Neural progenitor cell (in vitro differentiated cells): ENCODE measurements around the gene MEF2B. TPM values are rescaled to one million over a fixed set of nuclear protein-coding genes. Genes with fewer than 3 reads are reported as not detected.

Experiments used
- DNase-seq: peaks from one replicate; pipeline ENCODE4 v3.0.0-alpha.2; 2016; ENCODE audit warnings: low spot score
- H2AFZ ChIP-seq: fragments of 200-600 bp; sonication (generic); replicated peaks from 2 replicates; pipeline ENCODE4 v1.6.1; 2016; ENCODE audit warnings: antibody characterized with exemption
- H3F3A ChIP-seq: fragments of 200-600 bp; sonication (generic); 2 replicates; pipeline ENCODE4 v1.6.1; 2016; ENCODE audit warnings: antibody characterized with exemption, low read depth
- H3K27ac ChIP-seq: fragments of 200-600 bp; sonication (generic); 2 replicates; pipeline ENCODE4 v1.5.1; 2016; ENCODE audit warnings: mild to moderate bottlenecking
- H3K27me3 ChIP-seq: fragments of 200-600 bp; sonication (generic); 2 replicates; pipeline ENCODE4 v1.6.1; 2016; ENCODE audit warnings: mild to moderate bottlenecking, moderate library complexity
- H3K36me3 ChIP-seq: fragments of 200-600 bp; sonication (generic); 2 replicates; pipeline ENCODE4 v1.5.1; 2016
- H3K4me1 ChIP-seq: fragments of 200-600 bp; sonication (generic); 2 replicates; pipeline ENCODE4 v1.6.1; 2016; ENCODE audit warnings: mixed run types
- H3K4me2 ChIP-seq: fragments of 200-600 bp; sonication (generic); 2 replicates; pipeline ENCODE4 v1.6.1; 2016
- H3K4me3 ChIP-seq: fragments of 200-600 bp; sonication (generic); 2 replicates; pipeline ENCODE4 v1.5.1; 2016
- H3K79me2 ChIP-seq: fragments of 200-600 bp; sonication (generic); 2 replicates; pipeline ENCODE4 v1.6.1; 2016; ENCODE audit warnings: low read depth
- H3K9ac ChIP-seq: fragments of 200-600 bp; sonication (generic); 2 replicates; pipeline ENCODE4 v1.6.1; 2016
- H3K9me3 ChIP-seq: fragments of 200-600 bp; sonication (generic); 2 replicates; pipeline ENCODE4 v1.5.1; 2016; ENCODE audit warnings: low read depth
- H4K20me1 ChIP-seq: fragments of 200-600 bp; sonication (generic); 2 replicates; pipeline ENCODE4 v1.6.1; 2016; ENCODE audit warnings: low read depth
- H3K27ac Mint-ChIP-seq: 3 replicates; pipeline ENCODE4 v1.8.0; 2021; ENCODE audit warnings: mixed read lengths
- H3K27me3 Mint-ChIP-seq: 2 replicates; pipeline ENCODE4 v1.8.0; 2022; ENCODE audit warnings: low read depth, mild to moderate bottlenecking, inconsistent platforms, moderate library complexity, mixed read lengths; ENCODE audit not compliant: insufficient read depth
- H3K36me3 Mint-ChIP-seq: 3 replicates; pipeline ENCODE4 v1.8.0; 2021; ENCODE audit warnings: mixed read lengths
- H3K4me1 Mint-ChIP-seq: 3 replicates; pipeline ENCODE4 v1.8.0; 2021; ENCODE audit warnings: mixed read lengths
- H3K4me3 Mint-ChIP-seq: 3 replicates; pipeline ENCODE4 v1.8.0; 2021; ENCODE audit warnings: mild to moderate bottlenecking, moderate library complexity, mixed read lengths
- H3K9me3 Mint-ChIP-seq: 3 replicates; pipeline ENCODE4 v1.8.0; 2020; ENCODE audit warnings: mixed read lengths
- CTCF ChIP-seq: fragments of 200-600 bp; sonication (generic); IDR thresholded peaks from 2 replicates; pipeline ENCODE4 v1.5.1; 2017; ENCODE audit warnings: antibody characterized with exemption, mild to moderate bottlenecking
- EZH2 ChIP-seq: fragments of 200-600 bp; sonication (generic); IDR thresholded peaks from 2 replicates; pipeline ENCODE4 v1.6.1; 2017; ENCODE audit warnings: antibody characterized with exemption, mild to moderate bottlenecking, moderate library complexity
- EZH2phosphoT487 ChIP-seq: fragments of 200-600 bp; sonication (generic); IDR thresholded peaks from 2 replicates; pipeline ENCODE4 v1.6.1; 2017; ENCODE audit warnings: antibody characterized with exemption
- total RNA-seq: library from RNA; depleted of rRNA; stranded (reverse); fragments of >200 nt; gene quantifications from 2 replicates; pipeline ENCODE4 v1.2.3, GENCODE V29; 2015; ENCODE audit warnings: low replicate concordance

The MEF2B gene
- total RNA-seq, 1 donor from 2014 or later = not detected

- Histone ChIP-seq H3K4me2 (no peak overlapping the region), H3K9me3 (no peaks in the 10 kb centered on the region), H3K4me3 (no peak overlapping the region), H4K20me1 (no peaks in the 10 kb centered on the region), H3K4me1 (no peaks in the 10 kb centered on the region), H2AFZ (no peak overlapping the region), H3K9ac (no peak overlapping the region), H3K27ac (no peak overlapping the region), H3K36me3 (no peaks in the 10 kb centered on the region), H3K79me2 (no peaks in the 10 kb centered on the region), H3K27me3 (no peaks in the 10 kb centered on the region), H3F3A (peaks cover 3% of the 10 kb centered on the region)
- Mint-ChIP-seq H3K27ac (no peak overlapping the region), H3K27me3 (no peaks in the 10 kb centered on the region), H3K36me3 (no peaks in the 10 kb centered on the region), H3K4me3 (no peak overlapping the region), H3K4me1 (peaks cover 8% of the 10 kb centered on the region), H3K9me3 (no peaks in the 10 kb centered on the region)
- TF ChIP-seq EZH2 = no peak
- TF ChIP-seq CTCF = no peak
- no peak for TF ChIP-seq EZH2phosphoT487
- no peak for DNase-seq
These were observed 71.1 kb downstream of the MEF2B start for GRCh38 chr19:19098703-19099632.

GRCh38 chr19:19098084-19098702 lies 71.9 kb downstream of the MEF2B start:
- Mint-ChIP-seq H3K27me3 (no peaks in the 10 kb centered on the region), H3K4me3 (no peak overlapping the region), H3K36me3 (no peaks in the 10 kb centered on the region), H3K4me1 (peaks cover 12% of the 10 kb centered on the region), H3K27ac (no peak overlapping the region), H3K9me3 (no peaks in the 10 kb centered on the region)
- Histone ChIP-seq H3K9me3 (no peaks in the 10 kb centered on the region), H3K4me2 (no peak overlapping the region), H3K27ac (no peak overlapping the region), H3K9ac (no peak overlapping the region), H2AFZ (no peak overlapping the region), H3K4me3 (no peak overlapping the region), H3F3A (peaks cover 3% of the 10 kb centered on the region), H3K36me3 (no peaks in the 10 kb centered on the region), H3K79me2 (no peaks in the 10 kb centered on the region), H3K4me1 (no peaks in the 10 kb centered on the region), H4K20me1 (no peaks in the 10 kb centered on the region), H3K27me3 (no peaks in the 10 kb centered on the region)
- DNase-seq = no peak
- TF ChIP-seq EZH2 = no peak

DNA sequence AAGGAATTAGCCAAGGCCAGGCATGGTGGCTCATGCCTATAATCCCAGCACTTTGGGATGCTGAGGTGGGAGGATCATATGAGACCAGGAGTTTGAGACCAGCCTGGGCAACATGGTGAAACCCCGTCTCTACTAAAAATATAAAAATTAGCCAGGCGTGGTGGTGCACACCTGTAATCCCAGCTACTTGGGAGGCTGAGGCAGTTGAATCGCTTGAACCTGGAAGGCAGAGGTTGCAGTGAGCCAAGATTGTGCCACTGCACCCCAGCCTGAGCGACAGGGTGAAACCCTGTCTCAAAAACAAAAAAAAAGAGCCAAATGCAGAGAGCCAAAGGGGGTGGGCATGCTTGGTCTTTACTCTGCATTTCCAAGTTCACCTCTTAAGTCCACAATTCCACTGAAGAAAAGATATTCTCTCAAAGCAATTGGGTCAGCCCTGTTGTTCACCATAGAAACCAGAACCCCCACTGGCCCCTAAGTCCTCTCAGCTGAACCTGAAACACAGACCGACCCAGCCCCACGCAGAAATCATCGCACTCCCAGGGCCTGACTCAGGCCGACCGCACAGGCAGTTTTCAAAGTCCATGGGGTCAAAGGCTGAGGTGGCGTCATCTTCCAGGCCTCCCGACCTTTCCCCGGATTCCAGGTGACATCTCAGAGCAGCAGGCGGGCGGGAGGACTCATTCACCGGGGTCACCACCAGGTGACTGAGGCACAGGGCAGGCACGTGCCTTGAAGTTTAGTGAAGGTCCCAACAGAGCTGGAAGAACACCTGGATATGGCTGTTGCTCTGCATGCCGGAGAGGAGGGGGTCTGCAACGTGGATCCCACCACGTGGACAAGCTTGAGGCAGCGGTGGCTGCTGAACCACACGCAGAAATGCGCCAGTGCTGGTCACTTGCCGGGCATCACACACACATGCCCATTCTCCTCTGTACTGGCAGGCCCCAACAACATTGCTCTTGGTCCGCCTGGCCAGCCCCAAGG lies 73.1 kb downstream of the MEF2B start:
- H3F3A ChIP-seq = peaks cover 3% of the 10 kb centered on the region
- H3K36me3 ChIP-seq = no peaks in the 10 kb centered on the region
- H3K9ac ChIP-seq = no peak overlapping the region
- peaks cover 13% of the 10 kb centered on the region for H3K4me1 Mint-ChIP-seq
- H3K4me3 Mint-ChIP-seq = peak overlapping the region; percentile 53
- H3K9me3 ChIP-seq = no peaks in the 10 kb centered on the region
- no peak overlapping the region for H3K27ac ChIP-seq
- H3K27me3 Mint-ChIP-seq = no peaks in the 10 kb centered on the region
- no peaks in the 10 kb centered on the region for H4K20me1 ChIP-seq
- TF ChIP-seq EZH2 = no peak
- TF ChIP-seq EZH2phosphoT487 = no peak
- no peak for TF ChIP-seq CTCF
- H3K79me2 ChIP-seq = no peaks in the 10 kb centered on the region
- H3K4me2 ChIP-seq = no peak overlapping the region
- H3K36me3 Mint-ChIP-seq = no peaks in the 10 kb centered on the region
- no peaks in the 10 kb centered on the region for H3K9me3 Mint-ChIP-seq
- no peaks in the 10 kb centered on the region for H3K27me3 ChIP-seq
- no peak overlapping the region for H3K27ac Mint-ChIP-seq
- H3K4me3 ChIP-seq = no peak overlapping the region
- no peak for DNase-seq
- no peaks in the 10 kb centered on the region for H3K4me1 ChIP-seq
- H2AFZ ChIP-seq = no peak overlapping the region
